GM12878 (cell line): ENCODE results near the gene FGF12. TPM values are rescaled to one million over a fixed set of nuclear protein-coding genes. Genes with fewer than 3 reads are reported as not detected.

ENCODE experiments used
- ATAC-seq: fragments of 200-7000 bp; cut with Tn5 transposase; 3 replicates; pipeline ENCODE4 v1.9.1; 2020; ENCODE audit warnings: mild to moderate bottlenecking, moderate library complexity
- BruUV-seq: library from RNA; stranded (reverse); fragments of 400-500 nt; replicated peaks from 2 replicates; lab custom pipeline; 2021; lab: Mats Ljungman, UMichigan
- CTCF ChIA-PET: fragments of 300-600 bp; sonication (Branson Sonifier 250); formaldehyde crosslinking; extraction: SDS; loops from one replicate; lab custom pipeline; 2021; ENCODE audit warnings: inconsistent platforms; lab: Yijun Ruan, JAX
- POLR2A ChIA-PET: fragments of 350-600 bp; formaldehyde crosslinking; extraction: SDS; loops from one replicate; lab custom pipeline; 2021; ENCODE audit warnings: inconsistent platforms; lab: Charles Lee
- RAD21 ChIA-PET: fragments of 300-600 bp; sonication (Branson Sonifier 250); formaldehyde crosslinking; loops from one replicate; lab custom pipeline; 2023; ENCODE audit warnings: antibody characterized with exemption; ENCODE audit not compliant: unreplicated experiment; lab: Charles Lee
- SMC1A ChIA-PET: fragments of 300-600 bp; sonication (Branson Sonifier 250); formaldehyde crosslinking; loops from one replicate; lab custom pipeline; 2023; ENCODE audit not compliant: unreplicated experiment, uncharacterized antibody; lab: Charles Lee
- DNase-seq: peaks from one replicate; pipeline ENCODE4 v3.0.0-alpha.2; 2011; ENCODE audit warnings: low read depth, low spot score
- FAIRE-seq: peaks from 3 replicates; lab custom pipeline; 2011; peaks lifted over from hg19 to GRCh38; lab: Jason Lieb, UNC
- H2AFZ ChIP-seq: 2 replicates; pipeline ENCODE4 v1.6.0; 2011; ENCODE audit warnings: low read depth, low read length, control low read depth; ENCODE audit not compliant: control insufficient read depth
- H3K27ac ChIP-seq: 2 replicates; pipeline ENCODE4 v1.5.1; 2011; ENCODE audit warnings: control low read depth; ENCODE audit not compliant: control insufficient read depth, insufficient read depth
- H3K27me3 ChIP-seq, 2 experiments: replicated peaks in 1 of 2; 2 replicates each; pipeline versions ENCODE4 v1.6.0 to v1.6.1; 2011; ENCODE audit warnings: low read length in 1 of 2; ENCODE audit not compliant: control insufficient read depth in 2 of 2, insufficient read depth in 2 of 2
- H3K36me3 ChIP-seq, 2 experiments: 2 replicates each; pipeline ENCODE4 v1.5.1; 2011; ENCODE audit warnings: low read length in 1 of 2; ENCODE audit not compliant: control insufficient read depth in 2 of 2, insufficient read depth in 2 of 2
- H3K4me1 ChIP-seq: 2 replicates; pipeline ENCODE4 v1.6.1; 2011; ENCODE audit warnings: mild to moderate bottlenecking, low read length, moderate library complexity, mixed read lengths; ENCODE audit not compliant: control insufficient read depth, insufficient read depth
- H3K4me2 ChIP-seq: 2 replicates; pipeline ENCODE4 v1.6.0; 2011; ENCODE audit warnings: control low read depth; ENCODE audit not compliant: control insufficient read depth, insufficient read depth
- H3K4me3 ChIP-seq: fragments of 200-600 bp; sonication (generic); 2 replicates; pipeline ENCODE4 v1.5.1; 2016
- H3K79me2 ChIP-seq: 2 replicates; pipeline ENCODE4 v1.6.0; 2011; ENCODE audit warnings: low read length; ENCODE audit not compliant: control insufficient read depth, insufficient read depth
- H3K9ac ChIP-seq: 2 replicates; pipeline ENCODE4 v1.8.0; 2011; ENCODE audit warnings: low read length, control low read depth, mixed read lengths; ENCODE audit not compliant: control insufficient read depth, insufficient read depth
- H3K9me3 ChIP-seq: replicated peaks from 3 replicates; pipeline ENCODE4 v1.5.1; 2011; ENCODE audit warnings: mild to moderate bottlenecking, low read length; ENCODE audit not compliant: control insufficient read depth, insufficient read depth
- H4K20me1 ChIP-seq: 2 replicates; pipeline ENCODE4 v1.6.0; 2011; ENCODE audit not compliant: control insufficient read depth, insufficient read depth
- CHD2 ChIP-seq: IDR thresholded peaks from 2 replicates; pipeline ENCODE4 v1.6.1; 2011; ENCODE audit warnings: low read depth, low read length, improper control_type of control experiment, borderline replicate concordance
- HCFC1 ChIP-seq: fragments of 150-350 bp; IDR thresholded peaks from 2 replicates; pipeline ENCODE4 v1.6.1; 2014; ENCODE audit warnings: low read length
- JUND ChIP-seq: IDR thresholded peaks from 2 replicates; pipeline ENCODE4 v1.6.1; 2012; ENCODE audit warnings: low read depth, mild to moderate bottlenecking, low read length, improper control_type of control experiment, moderate library complexity
- SMAD5 ChIP-seq: IDR thresholded peaks from 2 replicates; pipeline ENCODE4 v1.6.1; 2016; ENCODE audit warnings: antibody characterized with exemption, low read depth
- SUPT20H ChIP-seq: IDR thresholded peaks from 2 replicates; pipeline ENCODE4 v1.6.1; 2011; ENCODE audit warnings: low read depth, mild to moderate bottlenecking, low read length, moderate library complexity, borderline replicate concordance; ENCODE audit not compliant: control insufficient read depth
- USF2 ChIP-seq: IDR thresholded peaks from 2 replicates; pipeline ENCODE4 v1.6.1; 2011; ENCODE audit warnings: low read depth, low read length, improper control_type of control experiment, borderline replicate concordance
- ZBTB4 ChIP-seq: fragments of 450-650 bp; formaldehyde crosslinking; IDR thresholded peaks from 2 replicates; pipeline ENCODE4 v1.4.0; 2022; ENCODE audit warnings: mild to moderate bottlenecking, moderate library complexity
- WGBS: methylation state at CpG from one replicate; pipeline ENCODE4 v1.1.6; 2016; ENCODE audit warnings: low lambda C conversion rate; ENCODE audit not compliant: insufficient replicate concordance, insufficient coverage; ENCODE audit errors: missing lambda C conversion rate; 5-methylcytosine and 5-hydroxymethylcytosine counted together
- in situ Hi-C: fragments of 300-500 bp; cut with MboI; formaldehyde crosslinking; loops from 9 replicates; pipeline ENCODE4 v1.14.3; 2018; ENCODE audit warnings: mixed read lengths
- intact Hi-C: fragments of 100-400 bp; cut with micrococcal nuclease; formaldehyde crosslinking; loops from one replicate; pipeline ENCODE4 v1.14.2; 2022; ENCODE audit not compliant: unreplicated experiment
- polyA plus RNA-seq, 11 experiments: library from polyadenylated mRNA; depleted of rRNA in 4 of 11; unstranded in 6 of 11; stranded (reverse) in 5 of 11; fragments of >200 nt; fragmentation: Nextera tagmentation in 4 of 11; fragmentation: Illumina TruSeq in 1 of 11; extraction: Ambion mirVana in 4 of 11; extraction: Trizol in 1 of 11; gene quantifications; 1 replicate in 1 of 11; 2 replicates in 10 of 11; pipeline versions ENCODE4 v1.2.1 to v1.2.3, GENCODE V29; 2011 to 2016; ENCODE audit warnings: inconsistent platforms in 2 of 11, missing spikeins in 2 of 11, low read depth in 1 of 11
- total RNA-seq, 4 experiments: library from RNA; depleted of rRNA in 3 of 4; stranded (reverse); fragments of >200 nt in 3 of 4; fragmentation: Illumina TruSeq in 1 of 4; extraction: Trizol in 1 of 4; gene quantifications; 2 replicates each; pipeline versions ENCODE4 v1.2.1 to v1.2.3, GENCODE V29; 2013 to 2021

FGF12 gene
- total and polyA plus RNA-seq, 10 of the 15 experiments (the other 5 are each of a cell fraction or from before 2014, with no cell fraction given) = 0.03 to 0.43 (median 0.13) TPM; not detected in 7

GRCh38 chr3:192181151-192181550 is 546.2 kb downstream of the FGF12 start:
- ChIA-PET CTCF (no interaction called here), POLR2A (no interaction called here), SMC1A (no interaction called here), RAD21 (no interaction called here)
- ATAC-seq = no peak
- 54% methylated on average over 4 of the region's 4 CpGs for WGBS
- H3K27me3 ChIP-seq = no peaks in the 10 kb centered on the region; a peak in 1 of 4 replicates
- no peak overlapping the region for H3K27ac ChIP-seq
- no peaks in the 10 kb centered on the region for H3K36me3 ChIP-seq
- no peaks in the 10 kb centered on the region for H3K9me3 ChIP-seq
- no peaks in the 10 kb centered on the region for H4K20me1 ChIP-seq
- in situ Hi-C loops (loop anchor here (25.0 kb wide), 1 partner anchor 256 kb away; no protein-coding TSS in a partner anchor), intact Hi-C loops (no loop called here)
- no peak overlapping the region for H2AFZ ChIP-seq
- H3K4me1 ChIP-seq = no peaks in the 10 kb centered on the region
- no peak for DNase-seq
- no peak for TF ChIP-seq ZBTB4 (CRISPR knock-in tag)
- FAIRE-seq = no peak
- no TSS peak for BruUV-seq
- no peaks in the 10 kb centered on the region for H3K79me2 ChIP-seq
- no peak overlapping the region for H3K4me3 ChIP-seq
- H3K9ac ChIP-seq = no peak overlapping the region
- H3K4me2 ChIP-seq = no peak overlapping the region

- SMC1A ChIA-PET = interaction anchor here (0.9 kb wide), 1 partner anchor 36 kb away, joined by 3 read pairs; no protein-coding TSS in a partner anchor
- DNase-seq = no peak
- no TSS peak for BruUV-seq
- TF ChIP-seq CHD2 = no peak
- no peak for TF ChIP-seq HCFC1
- no peak for TF ChIP-seq ZBTB4 (CRISPR knock-in tag)
- TF ChIP-seq SUPT20H = no peak
- no peak for TF ChIP-seq SMAD5
- TF ChIP-seq JUND = no peak
- TF ChIP-seq USF2 = no peak
Observed at GRCh38 chr3:192177383-192177782, 550.0 kb downstream of the FGF12 start.

More at GRCh38 chr3:192177383-192177782, 550.0 kb downstream of the FGF12 start:
- no peak overlapping the region for H3K4me2 ChIP-seq
- ChIA-PET RAD21 (no interaction called here), CTCF (interaction anchor here (1.0 to 2.2 kb wide), 3 partner anchors 10 to 761 kb away, joined by 3 to 8 read pairs (median 5); no protein-coding TSS in a partner anchor), POLR2A (interaction anchor here (0.6 kb wide), 1 partner anchor 32 kb away, joined by 3 read pairs; no protein-coding TSS in a partner anchor)
- no peak overlapping the region for H3K9ac ChIP-seq
- intact Hi-C loops (no loop called here), in situ Hi-C loops (loop anchor here (25.0 kb wide), 1 partner anchor 260 kb away; no protein-coding TSS in a partner anchor)
- H4K20me1 ChIP-seq = no peaks in the 10 kb centered on the region
- ATAC-seq (no peak), FAIRE-seq (no peak)
- no peaks in the 10 kb centered on the region for H3K9me3 ChIP-seq
- no peaks in the 10 kb centered on the region for H3K4me1 ChIP-seq
- no peak overlapping the region for H2AFZ ChIP-seq
- H3K27ac ChIP-seq = no peak overlapping the region
- no peaks in the 10 kb centered on the region; a peak in 1 of 4 replicates for H3K27me3 ChIP-seq
- WGBS = 5% methylated on average over 3 of the region's 3 CpGs
- H3K79me2 ChIP-seq = no peaks in the 10 kb centered on the region
- no peak overlapping the region for H3K4me3 ChIP-seq
- H3K36me3 ChIP-seq = no peaks in the 10 kb centered on the region
